Sigmoid colon (tissue), 7 donors: Measurements from ENCODE around the gene ZNF839. TPM values are rescaled to one million over a fixed set of nuclear protein-coding genes. Genes with fewer than 3 reads are reported as not detected.

Source experiments
- DNase-seq: peaks from one replicate; pipeline ENCODE4 v3.0.0-alpha.2; 2019
- H3K27ac ChIP-seq, 4 donors: fragments of 200-600 bp; sonication (generic); one replicate each; pipeline ENCODE4 v1.5.1; 2016 to 2019; ENCODE audit warnings: mild to moderate bottlenecking in 1 of 4
- H3K27me3 ChIP-seq, 3 donors: fragments of 200-600 bp; sonication (generic); one replicate each; pipeline ENCODE4 v1.5.1; 2019; ENCODE audit warnings: mild to moderate bottlenecking in 1 of 3
- H3K36me3 ChIP-seq, 4 donors: fragments of 200-600 bp; sonication (generic); one replicate each; pipeline ENCODE4 v1.5.1; 2016 to 2019
- H3K4me1 ChIP-seq, 4 donors: fragments of 200-600 bp; sonication (generic); one replicate each; pipeline ENCODE4 v1.5.1; 2017 to 2019
- H3K4me3 ChIP-seq, 4 donors: fragments of 200-600 bp; sonication (generic); one replicate each; pipeline ENCODE4 v1.5.1; 2017 to 2019; ENCODE audit warnings: mild to moderate bottlenecking in 2 of 4, moderate library complexity in 1 of 4
- H3K9me3 ChIP-seq, 4 donors: fragments of 200-600 bp in 3 of 4; sonication (generic) in 3 of 4; one replicate each; pipeline versions ENCODE4 v1.5.1 to v1.6.1; 2013 to 2019
- EP300 ChIP-seq, 4 donors: sonication (generic); formaldehyde crosslinking; IDR thresholded peaks; one replicate each; pipeline ENCODE4 v1.6.1; 2017; ENCODE audit warnings: antibody characterized with exemption in 4 of 4
- POLR2A ChIP-seq, 2 donors: fragments of 450-650 bp; IDR thresholded peaks; one replicate each; pipeline ENCODE4 v1.6.1; 2016; ENCODE audit warnings: antibody characterized with exemption in 2 of 2, mild to moderate bottlenecking in 2 of 2, moderate library complexity in 2 of 2
- POLR2AphosphoS5 ChIP-seq, 4 donors: sonication (generic); formaldehyde crosslinking; IDR thresholded peaks; one replicate each; pipeline ENCODE4 v1.6.1; 2017; ENCODE audit warnings: antibody characterized with exemption in 4 of 4
- WGBS, 2 donors: extraction: QIAGEN DNeasy Blood & Tissue Kit; methylation state at CpG; one replicate each; pipeline ENCODE4 v1.1.7; 2013; 5-methylcytosine and 5-hydroxymethylcytosine counted together
- intact Hi-C: fragments of 100-400 bp; cut with DNase I; formaldehyde crosslinking; loops from one replicate; pipeline ENCODE4 v1.15.1; 2023
- polyA plus RNA-seq, 3 donors: library from polyadenylated mRNA; stranded (reverse); fragments of 200-250 nt; gene quantifications; one replicate each; pipeline ENCODE4 v1.2.3, GENCODE V29; 2013
- total RNA-seq, 4 donors: library from RNA; depleted of rRNA; stranded (reverse); fragments of >200 nt; gene quantifications; one replicate each; pipeline ENCODE4 v1.1.0, GENCODE V29; 2016
- TF ChIP-seq, protein P1 (sequence below), 4 experiments: fragments of 450-650 bp in 3 of 4; fragments of 200-600 bp in 1 of 4; IDR thresholded peaks; one replicate each; pipeline ENCODE4 v1.5.1; 2016 to 2019; ENCODE audit warnings: antibody characterized with exemption in 4 of 4, mild to moderate bottlenecking in 3 of 4, moderate library complexity in 2 of 4
- donor health status: healthy with polysubstance abuse.
- donor health status: Bipolar disorder and iron deficiency.
- donor health status: healthy.

ZNF839 gene
- total and polyA plus RNA-seq, 7 donors: 4.6 to 12.2 (median 7.9) TPM

DNA sequence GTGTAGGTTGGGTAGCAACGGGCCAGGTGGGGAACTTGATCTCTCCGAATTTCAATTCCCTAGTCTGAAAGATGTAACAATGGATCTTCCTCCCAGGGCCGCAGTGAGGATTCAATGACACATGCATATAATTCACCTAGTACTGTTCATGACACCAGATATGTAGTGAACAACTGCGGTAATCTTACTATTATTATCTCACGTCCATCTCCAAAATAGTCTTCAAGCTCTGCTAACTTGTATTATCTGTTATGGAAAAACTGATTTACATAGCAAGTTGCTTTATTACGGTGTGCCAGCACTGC lies 41.0 kb upstream of the ZNF839 start:
- intact Hi-C loops: no loop called here
- TF ChIP-seq, protein P1, sequence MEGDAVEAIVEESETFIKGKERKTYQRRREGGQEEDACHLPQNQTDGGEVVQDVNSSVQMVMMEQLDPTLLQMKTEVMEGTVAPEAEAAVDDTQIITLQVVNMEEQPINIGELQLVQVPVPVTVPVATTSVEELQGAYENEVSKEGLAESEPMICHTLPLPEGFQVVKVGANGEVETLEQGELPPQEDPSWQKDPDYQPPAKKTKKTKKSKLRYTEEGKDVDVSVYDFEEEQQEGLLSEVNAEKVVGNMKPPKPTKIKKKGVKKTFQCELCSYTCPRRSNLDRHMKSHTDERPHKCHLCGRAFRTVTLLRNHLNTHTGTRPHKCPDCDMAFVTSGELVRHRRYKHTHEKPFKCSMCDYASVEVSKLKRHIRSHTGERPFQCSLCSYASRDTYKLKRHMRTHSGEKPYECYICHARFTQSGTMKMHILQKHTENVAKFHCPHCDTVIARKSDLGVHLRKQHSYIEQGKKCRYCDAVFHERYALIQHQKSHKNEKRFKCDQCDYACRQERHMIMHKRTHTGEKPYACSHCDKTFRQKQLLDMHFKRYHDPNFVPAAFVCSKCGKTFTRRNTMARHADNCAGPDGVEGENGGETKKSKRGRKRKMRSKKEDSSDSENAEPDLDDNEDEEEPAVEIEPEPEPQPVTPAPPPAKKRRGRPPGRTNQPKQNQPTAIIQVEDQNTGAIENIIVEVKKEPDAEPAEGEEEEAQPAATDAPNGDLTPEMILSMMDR (IDR thresholded peaks at IDR 0.05): no peak
- no peak for TF ChIP-seq POLR2AphosphoS5 (IDR thresholded peaks at IDR 0.05)
- no peak for TF ChIP-seq POLR2A (IDR thresholded peaks at IDR 0.05)
- no peak for TF ChIP-seq EP300 (IDR thresholded peaks at IDR 0.05)
- H3K4me3 ChIP-seq: no peak overlapping the region
- no peaks in the 10 kb centered on the region for H3K27me3 ChIP-seq
- 94 to 96% methylated on average over 6 of the region's 6 CpGs for WGBS, 2 donors
- no peaks in the 10 kb centered on the region for H3K9me3 ChIP-seq
- peaks cover 0 to 14% (median 11%) of the 10 kb centered on the region in 4 donors for H3K4me1 ChIP-seq
- peaks cover 0 to 16% (median 2%) of the 10 kb centered on the region in 4 donors for H3K36me3 ChIP-seq
- peak overlapping the region in 1 of 4 donors; percentile 56 for H3K27ac ChIP-seq
- no peak for DNase-seq

DNA sequence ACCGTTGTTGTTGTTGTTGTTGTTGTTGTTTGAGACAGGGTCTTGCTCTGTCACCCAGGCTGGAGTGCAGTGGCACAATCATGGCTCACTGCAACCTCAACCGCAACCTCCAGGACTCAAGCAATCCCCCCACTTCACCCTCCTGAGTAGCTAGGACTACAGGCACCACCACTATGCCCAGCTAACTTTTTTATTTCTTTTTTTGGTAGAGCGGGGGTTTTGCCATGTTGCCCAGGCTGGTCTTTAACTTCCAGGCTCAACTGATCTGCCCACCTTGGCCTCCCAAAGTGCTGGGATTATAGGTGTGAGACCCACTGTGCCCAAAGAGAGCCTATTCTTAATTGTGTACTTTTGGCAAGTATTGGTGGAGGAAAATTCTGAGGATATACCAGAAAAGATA lies 40.3 kb upstream of the ZNF839 start:
- intact Hi-C loops: no loop called here
- Histone ChIP-seq H3K4me1 (peaks cover 0 to 14% (median 11%) of the 10 kb centered on the region in 4 donors), H3K9me3 (no peaks in the 10 kb centered on the region), H3K27ac (peak overlapping the region in 1 of 4 donors; percentile 56), H3K4me3 (no peak overlapping the region), H3K36me3 (peaks cover 0 to 16% (median 2%) of the 10 kb centered on the region in 4 donors), H3K27me3 (no peaks in the 10 kb centered on the region)
- 84 to 85% methylated on average over 3 of the region's 3 CpGs for WGBS, 2 donors
- no peak for DNase-seq
- TF ChIP-seq POLR2A (IDR thresholded peaks at IDR 0.05) (no peak), POLR2AphosphoS5 (IDR thresholded peaks at IDR 0.05) (no peak), EP300 (IDR thresholded peaks at IDR 0.05) (no peak)
- TF ChIP-seq, protein P1 (IDR thresholded peaks at IDR 0.05): no peak

DNA sequence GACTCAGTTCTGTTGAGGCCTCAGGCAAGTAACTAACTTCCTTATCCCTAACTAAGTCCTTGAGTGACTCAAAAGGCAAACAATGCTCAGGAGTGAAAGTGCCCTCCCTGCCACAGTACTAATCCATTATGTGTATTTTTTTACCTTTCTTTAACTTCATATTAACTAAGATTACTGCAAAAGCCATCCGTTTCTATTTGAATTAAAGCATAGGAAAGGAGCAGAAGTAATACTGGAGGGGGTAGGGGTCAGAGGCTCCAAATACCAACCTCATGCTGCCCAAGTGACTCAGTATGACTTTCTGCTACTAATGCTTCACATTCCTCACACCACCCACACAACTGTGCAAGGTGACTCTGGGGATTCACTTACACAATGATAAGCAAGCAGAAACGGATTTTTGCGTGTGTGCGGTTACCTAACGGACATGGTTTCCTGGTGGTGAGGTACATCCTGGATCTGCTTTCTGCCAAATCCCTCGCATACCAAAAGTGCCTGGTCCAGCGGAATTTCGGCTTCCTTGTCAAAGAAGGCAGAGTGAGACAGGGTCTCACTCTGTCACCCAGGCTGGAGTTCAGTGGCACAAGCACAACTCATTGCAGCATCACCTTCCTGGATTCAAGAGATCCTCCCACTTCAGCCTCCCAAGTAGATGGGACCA lies 39.7 kb upstream of the ZNF839 start:
- H3K36me3 ChIP-seq: peaks cover 0 to 16% (median 2%) of the 10 kb centered on the region in 4 donors
- H3K4me3 ChIP-seq: no peak overlapping the region
- DNase-seq: no peak
- H3K4me1 ChIP-seq: peaks cover 0 to 14% (median 11%) of the 10 kb centered on the region in 4 donors
- H3K27ac ChIP-seq: no peak overlapping the region
- TF ChIP-seq POLR2AphosphoS5 (IDR thresholded peaks at IDR 0.05) (no peak), POLR2A (IDR thresholded peaks at IDR 0.05) (no peak), EP300 (IDR thresholded peaks at IDR 0.05) (no peak)
- TF ChIP-seq, protein P1 (IDR thresholded peaks at IDR 0.05): no peak
- H3K27me3 ChIP-seq: no peaks in the 10 kb centered on the region
- H3K9me3 ChIP-seq: no peaks in the 10 kb centered on the region
- intact Hi-C loops: no loop called here
- 82 to 88% methylated on average over 8 of the region's 8 CpGs for WGBS, 2 donors

DNA sequence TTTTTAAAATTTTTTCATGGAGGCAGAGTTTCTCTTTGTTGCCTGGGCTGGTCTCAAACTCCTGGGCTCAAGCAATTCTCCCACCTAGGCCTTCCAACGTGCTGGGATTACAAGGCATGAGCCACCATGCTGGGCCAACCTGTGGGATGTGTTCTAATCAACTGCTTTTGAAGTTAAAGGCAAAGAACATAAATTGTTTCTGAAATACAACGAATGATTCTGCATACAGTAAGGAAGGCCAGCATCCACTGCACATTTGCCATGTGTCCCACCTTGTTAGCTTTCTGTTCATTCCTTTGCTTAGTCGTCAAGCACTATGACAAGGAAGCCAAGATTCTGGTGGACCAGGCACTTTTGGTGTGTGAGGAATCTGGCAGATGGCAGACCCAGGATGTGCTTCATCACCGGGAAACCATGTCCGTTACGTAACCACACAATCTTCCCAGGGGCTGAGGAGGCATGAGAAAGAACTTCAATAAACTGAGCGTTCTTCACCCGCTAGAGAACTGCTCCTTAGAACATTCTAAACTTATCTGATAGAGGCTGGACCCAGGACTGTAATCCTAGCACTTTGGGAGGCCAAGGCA lies 39.1 kb upstream of the ZNF839 start:
- Histone ChIP-seq H3K4me3 (no peak overlapping the region), H3K27ac (no peak overlapping the region), H3K27me3 (no peaks in the 10 kb centered on the region), H3K36me3 (peaks cover 0 to 16% (median 2%) of the 10 kb centered on the region in 4 donors), H3K4me1 (peaks cover 0 to 14% (median 11%) of the 10 kb centered on the region in 4 donors), H3K9me3 (no peaks in the 10 kb centered on the region)
- intact Hi-C loops: no loop called here
- TF ChIP-seq, protein P1 (IDR thresholded peaks at IDR 0.05): no peak
- TF ChIP-seq POLR2AphosphoS5 (IDR thresholded peaks at IDR 0.05) (no peak), EP300 (IDR thresholded peaks at IDR 0.05) (no peak), POLR2A (IDR thresholded peaks at IDR 0.05) (no peak)
- 94 to 95% methylated on average over 8 of the region's 8 CpGs for WGBS, 2 donors
- no peak for DNase-seq
